ENCODE results near the gene PUM2. TPM values are rescaled to one million over a fixed set of nuclear protein-coding genes. Genes with fewer than 3 reads are reported as not detected.
A peak's percentile ranks its signal among the peaks of the same experiment; 100 is the strongest.

PUM2 gene
- total and polyA plus RNA-seq, 2 of the 13 experiments (the other 11 are each of a cell fraction or from before 2014, with no cell fraction given), result 69.6 to 69.8 TPM

DNA sequence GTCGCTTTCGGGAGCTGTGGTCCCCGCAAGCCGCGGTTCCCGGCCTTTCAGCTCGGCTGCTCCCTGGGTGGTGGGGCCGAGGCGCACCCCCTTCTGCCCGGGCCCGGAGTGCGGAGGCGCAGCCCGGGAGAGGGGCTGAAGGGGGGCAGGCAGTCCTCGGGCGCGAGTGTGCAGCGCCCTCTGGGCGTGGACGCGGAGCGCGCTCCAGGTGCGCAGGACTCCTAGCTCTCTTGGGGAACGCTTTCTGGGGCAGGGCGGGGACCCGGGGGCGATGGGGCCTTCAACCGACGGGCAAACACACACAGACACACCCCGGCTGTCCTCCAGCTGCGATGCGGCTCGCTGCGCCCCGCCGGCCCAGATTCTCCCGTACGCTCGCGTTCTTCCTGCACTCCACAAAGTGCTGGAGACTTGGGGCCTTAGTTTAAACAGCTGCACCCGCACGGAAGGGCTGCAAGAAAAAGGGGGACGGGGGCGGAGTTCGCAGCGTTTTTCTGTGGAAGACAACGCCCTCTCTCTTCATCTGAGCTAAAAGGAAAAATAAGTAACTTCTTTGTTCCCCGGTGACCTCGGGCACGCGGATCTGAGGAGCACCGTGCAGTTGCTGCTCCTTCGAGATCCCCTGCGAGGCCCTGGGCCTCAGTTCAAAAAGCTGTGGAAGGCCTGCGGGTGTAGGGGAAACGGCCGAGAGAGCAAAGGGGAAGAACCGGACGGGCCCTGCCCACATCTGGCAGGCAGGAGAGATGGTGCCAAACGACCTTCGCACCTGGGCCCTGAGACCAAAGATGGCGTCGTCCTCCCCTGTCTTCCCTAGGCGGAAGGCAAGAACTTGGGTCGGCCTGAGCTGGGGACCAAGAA is 125.1 kb downstream of the PUM2 start (continued):
- TF ChIP-seq, protein P1, sequence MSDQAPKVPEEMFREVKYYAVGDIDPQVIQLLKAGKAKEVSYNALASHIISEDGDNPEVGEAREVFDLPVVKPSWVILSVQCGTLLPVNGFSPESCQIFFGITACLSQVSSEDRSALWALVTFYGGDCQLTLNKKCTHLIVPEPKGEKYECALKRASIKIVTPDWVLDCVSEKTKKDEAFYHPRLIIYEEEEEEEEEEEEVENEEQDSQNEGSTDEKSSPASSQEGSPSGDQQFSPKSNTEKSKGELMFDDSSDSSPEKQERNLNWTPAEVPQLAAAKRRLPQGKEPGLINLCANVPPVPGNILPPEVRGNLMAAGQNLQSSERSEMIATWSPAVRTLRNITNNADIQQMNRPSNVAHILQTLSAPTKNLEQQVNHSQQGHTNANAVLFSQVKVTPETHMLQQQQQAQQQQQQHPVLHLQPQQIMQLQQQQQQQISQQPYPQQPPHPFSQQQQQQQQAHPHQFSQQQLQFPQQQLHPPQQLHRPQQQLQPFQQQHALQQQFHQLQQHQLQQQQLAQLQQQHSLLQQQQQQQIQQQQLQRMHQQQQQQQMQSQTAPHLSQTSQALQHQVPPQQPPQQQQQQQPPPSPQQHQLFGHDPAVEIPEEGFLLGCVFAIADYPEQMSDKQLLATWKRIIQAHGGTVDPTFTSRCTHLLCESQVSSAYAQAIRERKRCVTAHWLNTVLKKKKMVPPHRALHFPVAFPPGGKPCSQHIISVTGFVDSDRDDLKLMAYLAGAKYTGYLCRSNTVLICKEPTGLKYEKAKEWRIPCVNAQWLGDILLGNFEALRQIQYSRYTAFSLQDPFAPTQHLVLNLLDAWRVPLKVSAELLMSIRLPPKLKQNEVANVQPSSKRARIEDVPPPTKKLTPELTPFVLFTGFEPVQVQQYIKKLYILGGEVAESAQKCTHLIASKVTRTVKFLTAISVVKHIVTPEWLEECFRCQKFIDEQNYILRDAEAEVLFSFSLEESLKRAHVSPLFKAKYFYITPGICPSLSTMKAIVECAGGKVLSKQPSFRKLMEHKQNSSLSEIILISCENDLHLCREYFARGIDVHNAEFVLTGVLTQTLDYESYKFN (CRISPR knock-in tag; conservative IDR thresholded peaks at IDR 0.05), result 0 out of 2 replicates have a peak, but pooled peaks have one; percentile 11
- TF ChIP-seq SSRP1 (CRISPR knock-in tag; IDR thresholded peaks at IDR 0.05), result no peak
- peak; percentile 18 for TF ChIP-seq TSC22D2 (CRISPR knock-in tag; IDR thresholded peaks at IDR 0.05; ENCODE audit: borderline replicate concordance)
- no peak; the same call in 1 of the 2 replicates for TF ChIP-seq ZNF891 (CRISPR knock-in tag; IDR thresholded peaks at IDR 0.05)
- peak; percentile 31; the same call in 1 of the 2 replicates for TF ChIP-seq KAT7 (CRISPR knock-in tag; IDR thresholded peaks at IDR 0.05; ENCODE audit: borderline replicate concordance)
- no peak; the same call in 1 of the 2 replicates for TF ChIP-seq ZKSCAN8 (CRISPR knock-in tag; IDR thresholded peaks at IDR 0.05; ENCODE audit: borderline replicate concordance)
- TF ChIP-seq, protein P2, sequence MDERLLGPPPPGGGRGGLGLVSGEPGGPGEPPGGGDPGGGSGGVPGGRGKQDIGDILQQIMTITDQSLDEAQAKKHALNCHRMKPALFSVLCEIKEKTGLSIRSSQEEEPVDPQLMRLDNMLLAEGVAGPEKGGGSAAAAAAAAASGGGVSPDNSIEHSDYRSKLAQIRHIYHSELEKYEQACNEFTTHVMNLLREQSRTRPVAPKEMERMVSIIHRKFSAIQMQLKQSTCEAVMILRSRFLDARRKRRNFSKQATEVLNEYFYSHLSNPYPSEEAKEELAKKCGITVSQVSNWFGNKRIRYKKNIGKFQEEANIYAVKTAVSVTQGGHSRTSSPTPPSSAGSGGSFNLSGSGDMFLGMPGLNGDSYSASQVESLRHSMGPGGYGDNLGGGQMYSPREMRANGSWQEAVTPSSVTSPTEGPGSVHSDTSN (CRISPR knock-in tag; IDR thresholded peaks at IDR 0.05), result no peak
- TF ChIP-seq NBN (conservative IDR thresholded peaks at IDR 0.05), result no peak
- TF ChIP-seq EEA1 (CRISPR knock-in tag; IDR thresholded peaks at IDR 0.05; ENCODE audit: borderline replicate concordance), result no peak; the same call in 1 of the 2 replicates
- TF ChIP-seq, protein P3, sequence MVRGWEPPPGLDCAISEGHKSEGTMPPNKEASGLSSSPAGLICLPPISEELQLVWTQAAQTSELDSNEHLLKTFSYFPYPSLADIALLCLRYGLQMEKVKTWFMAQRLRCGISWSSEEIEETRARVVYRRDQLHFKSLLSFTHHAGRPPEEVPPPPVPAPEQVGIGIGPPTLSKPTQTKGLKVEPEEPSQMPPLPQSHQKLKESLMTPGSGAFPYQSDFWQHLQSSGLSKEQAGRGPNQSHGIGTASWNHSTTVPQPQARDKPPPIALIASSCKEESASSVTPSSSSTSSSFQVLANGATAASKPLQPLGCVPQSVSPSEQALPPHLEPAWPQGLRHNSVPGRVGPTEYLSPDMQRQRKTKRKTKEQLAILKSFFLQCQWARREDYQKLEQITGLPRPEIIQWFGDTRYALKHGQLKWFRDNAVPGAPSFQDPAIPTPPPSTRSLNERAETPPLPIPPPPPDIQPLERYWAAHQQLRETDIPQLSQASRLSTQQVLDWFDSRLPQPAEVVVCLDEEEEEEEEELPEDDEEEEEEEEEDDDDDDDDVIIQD (CRISPR knock-in tag; IDR thresholded peaks at IDR 0.05; ENCODE audit: low read depth), result peak; percentile 32
- TF ChIP-seq ISX (CRISPR knock-in tag; conservative IDR thresholded peaks at IDR 0.05), result 0 out of 2 replicates have a peak, but pooled peaks have one; percentile 49
- no peak for TF ChIP-seq MEIS2 (CRISPR knock-in tag; IDR thresholded peaks at IDR 0.05)
- TF ChIP-seq PRPF4 (IDR thresholded peaks at IDR 0.05; ENCODE audit: low read depth, low read length, poor library complexity, severe bottlenecking), result no peak
- peak; percentile 20; the same call in 1 of the 2 replicates for TF ChIP-seq ZNF121 (CRISPR knock-in tag; IDR thresholded peaks at IDR 0.05)
- peak; percentile 14 for TF ChIP-seq DPF2 (CRISPR knock-in tag; IDR thresholded peaks at IDR 0.05; ENCODE audit: borderline replicate concordance, low read depth)
- no peak; the same call in 1 of the 2 replicates for TF ChIP-seq JDP2 (CRISPR knock-in tag; IDR thresholded peaks at IDR 0.05; ENCODE audit: borderline replicate concordance)
- TF ChIP-seq PITX1 (CRISPR knock-in tag; IDR thresholded peaks at IDR 0.05), result peak; percentile 51; the same call in 1 of the 2 replicates
- TF ChIP-seq ZNF24 (IDR thresholded peaks at IDR 0.05), result no peak
- TF ChIP-seq FOXC1 (CRISPR knock-in tag; IDR thresholded peaks at IDR 0.05; ENCODE audit: borderline replicate concordance), result peak; percentile 84
- TF ChIP-seq MYC (CRISPR knock-in tag; IDR thresholded peaks at IDR 0.05; ENCODE audit: borderline replicate concordance), result peak; percentile 77
- TF ChIP-seq, protein P4, sequence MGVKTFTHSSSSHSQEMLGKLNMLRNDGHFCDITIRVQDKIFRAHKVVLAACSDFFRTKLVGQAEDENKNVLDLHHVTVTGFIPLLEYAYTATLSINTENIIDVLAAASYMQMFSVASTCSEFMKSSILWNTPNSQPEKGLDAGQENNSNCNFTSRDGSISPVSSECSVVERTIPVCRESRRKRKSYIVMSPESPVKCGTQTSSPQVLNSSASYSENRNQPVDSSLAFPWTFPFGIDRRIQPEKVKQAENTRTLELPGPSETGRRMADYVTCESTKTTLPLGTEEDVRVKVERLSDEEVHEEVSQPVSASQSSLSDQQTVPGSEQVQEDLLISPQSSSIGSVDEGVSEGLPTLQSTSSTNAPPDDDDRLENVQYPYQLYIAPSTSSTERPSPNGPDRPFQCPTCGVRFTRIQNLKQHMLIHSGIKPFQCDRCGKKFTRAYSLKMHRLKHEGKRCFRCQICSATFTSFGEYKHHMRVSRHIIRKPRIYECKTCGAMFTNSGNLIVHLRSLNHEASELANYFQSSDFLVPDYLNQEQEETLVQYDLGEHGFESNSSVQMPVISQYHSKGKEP (CRISPR knock-in tag; IDR thresholded peaks at IDR 0.05), result peak; percentile 64; the same call in 1 of the 2 replicates
- no peak for TF ChIP-seq ZNF816 (CRISPR knock-in tag; IDR thresholded peaks at IDR 0.05; ENCODE audit: borderline replicate concordance)
